Stimulated activated CD8-positive, alpha-beta memory T cell treated with anti-CD3 and anti-CD28 coated beads, Interleukin-15, amount 100 ng/mL, for 24 hours (primary cell): ENCODE results near the gene ISLR.

Experiments
- DNase-seq: peaks from one replicate; pipeline ENCODE4 v3.0.0-alpha.2; 2020; ENCODE audit warnings: low read depth

Gene ISLR

GRCh38 chr15:74213858-74214284, 40.4 kb downstream of the ISLR start:
- no peak for DNase-seq

GRCh38 chr15:74214324-74215021, 41.0 kb downstream of the ISLR start:
- DNase-seq = no peak

- DNase-seq = no peak
Measured at GRCh38 chr15:74215958-74216357, 42.4 kb downstream of the ISLR start.

- DNase-seq = no peak
Measured at GRCh38 chr15:74216949-74217348, 43.4 kb downstream of the ISLR start.

GRCh38 chr15:74217907-74218885, 44.7 kb downstream of the ISLR start:
- DNase-seq = no peak

GRCh38 chr15:74220475-74221248, 47.2 kb downstream of the ISLR start:
- no peak for DNase-seq

- no peak for DNase-seq
Measured at GRCh38 chr15:74221399-74222239, 48.1 kb downstream of the ISLR start.

GRCh38 chr15:74222240-74223119, 49.0 kb downstream of the ISLR start:
- no peak for DNase-seq

GRCh38 chr15:74225928-74226327, 52.4 kb downstream of the ISLR start:
- DNase-seq = no peak
